HepG2 (cell line): ENCODE measurements around the gene SH2D1B. TPM values are rescaled to one million over a fixed set of nuclear protein-coding genes. Genes with fewer than 3 reads are reported as not detected.

Experiments
- ATAC-seq: fragments of 200-7000 bp; cut with Tn5 transposase; 3 replicates; pipeline ENCODE4 v1.9.1; 2020; ENCODE audit warnings: mild to moderate bottlenecking, moderate library complexity
- BruUV-seq: library from RNA; stranded (reverse); fragments of 400-500 nt; replicated peaks from 2 replicates; lab custom pipeline; 2021; lab: Mats Ljungman, UMichigan
- CTCF ChIA-PET: fragments of 300-600 bp; formaldehyde crosslinking; extraction: SDS; loops from one replicate; lab custom pipeline; 2021; ENCODE audit warnings: low total read pairs, inconsistent platforms, low intra/inter-chr PET ratio; lab: Yijun Ruan, JAX
- POLR2A ChIA-PET: fragments of 350-600 bp; sonication (Branson Sonifier 250); formaldehyde crosslinking; loops from one replicate; lab custom pipeline; 2020; ENCODE audit warnings: antibody characterized with exemption, inconsistent platforms; lab: Yijun Ruan, JAX
- DNase-seq: peaks from one replicate; pipeline ENCODE4 v3.0.0-alpha.2; 2015; ENCODE audit warnings: low spot score
- FAIRE-seq: peaks from 3 replicates; lab custom pipeline; 2011; peaks lifted over from hg19 to GRCh38; lab: Jason Lieb, UNC
- H2AFZ ChIP-seq: one replicate; pipeline ENCODE4 v1.6.1; 2011; ENCODE audit warnings: low read length, inconsistent platforms
- H3K27ac ChIP-seq: fragments of 300-600 bp; 3 replicates; pipeline ENCODE4 v1.8.0; 2011; ENCODE audit warnings: mixed run types, mild to moderate bottlenecking, mixed read lengths, low read length, inconsistent platforms; ENCODE audit not compliant: insufficient read depth; ENCODE audit errors: extremely low read length
- H3K27me3 ChIP-seq, 2 experiments: fragments of 200-600 bp in 1 of 2; 2 replicates in 1 of 2; 3 replicates in 1 of 2; pipeline versions ENCODE4 v1.6.0 to v1.8.0; 2011; ENCODE audit warnings: low read length in 2 of 2, mild to moderate bottlenecking in 2 of 2, moderate library complexity in 2 of 2, inconsistent platforms in 1 of 2; ENCODE audit not compliant: insufficient read depth in 2 of 2, control insufficient read depth in 1 of 2
- H3K36me3 ChIP-seq, 2 experiments: fragments of 200-600 bp in 1 of 2; replicated peaks in 1 of 2; 2 replicates in 1 of 2; 3 replicates in 1 of 2; pipeline versions ENCODE4 v1.5.1 to v1.8.0; 2011; ENCODE audit warnings: low read length in 2 of 2, inconsistent platforms in 1 of 2; ENCODE audit not compliant: insufficient read depth in 2 of 2, control insufficient read depth in 1 of 2
- H3K4me1 ChIP-seq: 2 replicates; pipeline ENCODE4 v1.5.1; 2012; ENCODE audit warnings: low read length, inconsistent platforms; ENCODE audit not compliant: insufficient read depth
- H3K4me2 ChIP-seq: 2 replicates; pipeline ENCODE4 v1.6.0; 2011; ENCODE audit warnings: low read depth, low read length, inconsistent platforms
- H3K4me3 ChIP-seq, 3 experiments: fragments of 200-600 bp in 1 of 3; sonication (generic), shearing (Covaris generic) in 1 of 3; replicated peaks in 1 of 3; 2 replicates each; pipeline ENCODE4 v1.5.1; 2011 to 2016; ENCODE audit warnings: low read length in 3 of 3, inconsistent platforms in 2 of 3, low read depth in 2 of 3, mild to moderate bottlenecking in 2 of 3, control low read depth in 1 of 3, mixed read lengths in 1 of 3; ENCODE audit not compliant: insufficient read depth in 1 of 3
- H3K79me2 ChIP-seq: one replicate; pipeline ENCODE4 v1.6.1; 2011; ENCODE audit warnings: low read length, inconsistent platforms; ENCODE audit not compliant: insufficient read depth
- H3K9ac ChIP-seq: 2 replicates; pipeline ENCODE4 v1.6.0; 2011; ENCODE audit warnings: mild to moderate bottlenecking, low read depth, low read length, inconsistent platforms; ENCODE audit not compliant: insufficient read depth
- H3K9me3 ChIP-seq: 2 replicates; pipeline ENCODE4 v1.5.1; 2012; ENCODE audit warnings: mild to moderate bottlenecking, low read length
- H4K20me1 ChIP-seq: 2 replicates; pipeline ENCODE4 v1.6.0; 2011; ENCODE audit warnings: inconsistent platforms, mild to moderate bottlenecking, low read length, moderate library complexity; ENCODE audit not compliant: insufficient read depth
- HNF4A ChIP-seq: sonication (generic); formaldehyde crosslinking; IDR thresholded peaks from 2 replicates; pipeline ENCODE4 v1.4.0; 2020; ENCODE audit warnings: missing genetic modification reagents
- HOXA3 ChIP-seq: sonication (generic); formaldehyde crosslinking; IDR thresholded peaks from 2 replicates; pipeline ENCODE4 v1.5.0; 2020; ENCODE audit warnings: missing genetic modification reagents
- ISX ChIP-seq: sonication (generic); formaldehyde crosslinking; conservative IDR thresholded peaks from 2 replicates; pipeline ENCODE4 v1.5.0; 2020; ENCODE audit warnings: missing genetic modification reagents
- MBNL3 ChIP-seq: fragments of 250-450 bp; sonication (Bioruptor Pico); conservative IDR thresholded peaks from 2 replicates; pipeline ENCODE4 v1.8.0; 2022; ENCODE audit warnings: mild to moderate bottlenecking, inconsistent platforms
- NR2F2 ChIP-seq: IDR thresholded peaks from 2 replicates; pipeline ENCODE4 v1.6.1; 2012; ENCODE audit warnings: low read depth, inconsistent platforms, borderline replicate concordance
- PPARG ChIP-seq: conservative IDR thresholded peaks from 2 replicates; pipeline ENCODE4 v1.6.1; 2016; ENCODE audit warnings: missing biosample characterization, missing genetic modification reagents
- RBM39 ChIP-seq: fragments of 200-400 bp; formaldehyde crosslinking; IDR thresholded peaks from one replicate; pipeline ENCODE4 v1.6.1; 2018; ENCODE audit warnings: antibody characterized with exemption, mild to moderate bottlenecking, low read depth, low read length; ENCODE audit not compliant: poor library complexity, severe bottlenecking
- TBL1XR1 ChIP-seq: fragments of 150-350 bp; IDR thresholded peaks from 2 replicates; pipeline ENCODE4 v1.6.1; 2014; ENCODE audit warnings: borderline replicate concordance, low read length; ENCODE audit not compliant: partially characterized antibody
- TSC22D2 ChIP-seq: sonication (generic); formaldehyde crosslinking; IDR thresholded peaks from 2 replicates; pipeline ENCODE4 v1.5.1; 2020; ENCODE audit warnings: missing genetic modification reagents, mild to moderate bottlenecking, borderline replicate concordance
- ZNF282 ChIP-seq: fragments of 450-650 bp; IDR thresholded peaks from 2 replicates; pipeline ENCODE4 v1.6.1; 2018; ENCODE audit not compliant: partially characterized antibody
- ZNF382 ChIP-seq: sonication (generic); formaldehyde crosslinking; IDR thresholded peaks from 2 replicates; pipeline ENCODE4 v1.5.0; 2020; ENCODE audit warnings: missing genetic modification reagents, mild to moderate bottlenecking, borderline replicate concordance
- ZZZ3 ChIP-seq: sonication (generic); formaldehyde crosslinking; IDR thresholded peaks from 2 replicates; pipeline ENCODE4 v1.4.0; 2020; ENCODE audit warnings: missing genetic modification reagents, mild to moderate bottlenecking, borderline replicate concordance
- WGBS: methylation state at CpG from one replicate; pipeline ENCODE4 v1.1.6; 2017; ENCODE audit warnings: low lambda C conversion rate; 5-methylcytosine and 5-hydroxymethylcytosine counted together
- in situ Hi-C: cut with HindIII; loops from 2 replicates; pipeline ENCODE4 v1.10.0; 2017; ENCODE audit warnings: low pct_unique_long_range_greater_than_20kb; ENCODE audit not compliant: extremely low pct_ligation_motif_present
- intact Hi-C: fragments of 100-400 bp; cut with micrococcal nuclease; formaldehyde crosslinking; loops from one replicate; pipeline ENCODE4 v1.10.0; 2022; ENCODE audit not compliant: unreplicated experiment
- polyA plus RNA-seq, 8 experiments: library from polyadenylated mRNA; depleted of rRNA in 3 of 8; stranded (reverse) in 7 of 8; unstranded in 1 of 8; fragments of >200 nt; fragmentation: Illumina TruSeq in 4 of 8; extraction: Trizol in 4 of 8; gene quantifications; 2 replicates each; pipeline versions ENCODE4 v1.2.1 to v1.2.3, GENCODE V29; 2011 to 2016; ENCODE audit warnings: low read depth in 4 of 8, missing spikeins in 1 of 8, mixed read lengths in 1 of 8; ENCODE audit not compliant: insufficient read depth in 1 of 8
- total RNA-seq, 5 experiments: library from RNA; depleted of rRNA; stranded (reverse); fragments of >200 nt; fragmentation: Illumina TruSeq; extraction: Trizol; gene quantifications; 2 replicates each; pipeline ENCODE4 v1.2.3, GENCODE V29; 2016; ENCODE audit warnings: low read depth in 1 of 5
- TF ChIP-seq, protein P1 (sequence below): sonication (generic); formaldehyde crosslinking; IDR thresholded peaks from 2 replicates; pipeline ENCODE4 v1.8.0; 2022; ENCODE audit warnings: mild to moderate bottlenecking, missing genetic modification reagents, moderate library complexity
- TF ChIP-seq, protein P2 (sequence below): sonication (generic); formaldehyde crosslinking; conservative IDR thresholded peaks from 2 replicates; pipeline ENCODE4 v1.4.0; 2020; ENCODE audit warnings: mild to moderate bottlenecking, missing genetic modification reagents, moderate library complexity
- TF ChIP-seq, protein P3 (sequence below): sonication (generic); formaldehyde crosslinking; IDR thresholded peaks from 2 replicates; pipeline ENCODE4 v1.8.1; 2023; ENCODE audit warnings: missing genetic modification reagents, inconsistent platforms, borderline replicate concordance

Gene SH2D1B
- total and polyA plus RNA-seq, 2 of the 13 experiments (the other 11 are each of a cell fraction or from before 2014, with no cell fraction given), result not detected

DNA sequence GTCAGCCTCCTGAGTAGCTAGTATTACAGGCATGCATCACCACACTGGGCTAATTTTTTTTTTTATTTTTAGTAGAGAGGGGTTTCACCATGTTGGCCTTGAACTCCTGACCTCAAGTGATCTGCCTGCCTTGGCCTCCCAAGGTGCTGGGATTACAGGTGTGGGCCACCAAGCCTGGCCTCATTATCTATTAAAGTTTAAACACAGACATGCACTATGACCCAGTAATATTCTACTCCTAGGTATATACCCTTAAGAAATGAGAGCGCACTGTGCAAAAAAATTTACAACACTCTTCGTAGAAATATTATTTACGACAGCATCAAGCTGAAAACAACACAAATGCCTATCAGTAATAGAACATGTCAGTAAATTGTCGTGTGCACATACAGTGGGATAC is 18.6 kb upstream of the SH2D1B start:
- no peak for ATAC-seq
- Histone ChIP-seq H3K79me2 (no peaks in the 10 kb centered on the region), H3K9ac (no peak overlapping the region), H3K36me3 (no peaks in the 10 kb centered on the region), H2AFZ (no peak overlapping the region), H3K9me3 (no peaks in the 10 kb centered on the region)
- intact Hi-C loops, result no loop called here
- 22% methylated on average over 4 of the region's 4 CpGs for WGBS
- in situ Hi-C loops, result no loop called here
- no TSS peak for BruUV-seq
- TF ChIP-seq RBM39 (no peak), PPARG (CRISPR knock-in tag) (no peak), ZZZ3 (no peak), TSC22D2 (no peak), HOXA3 (CRISPR knock-in tag) (no peak), HNF4A (CRISPR knock-in tag) (no peak), NR2F2 (no peak), TBL1XR1 (no peak), ISX (no peak), MBNL3 (CRISPR knock-in tag) (no peak), ZNF382 (CRISPR knock-in tag) (no peak), ZNF282 (no peak)
- TF ChIP-seq, protein P1, sequence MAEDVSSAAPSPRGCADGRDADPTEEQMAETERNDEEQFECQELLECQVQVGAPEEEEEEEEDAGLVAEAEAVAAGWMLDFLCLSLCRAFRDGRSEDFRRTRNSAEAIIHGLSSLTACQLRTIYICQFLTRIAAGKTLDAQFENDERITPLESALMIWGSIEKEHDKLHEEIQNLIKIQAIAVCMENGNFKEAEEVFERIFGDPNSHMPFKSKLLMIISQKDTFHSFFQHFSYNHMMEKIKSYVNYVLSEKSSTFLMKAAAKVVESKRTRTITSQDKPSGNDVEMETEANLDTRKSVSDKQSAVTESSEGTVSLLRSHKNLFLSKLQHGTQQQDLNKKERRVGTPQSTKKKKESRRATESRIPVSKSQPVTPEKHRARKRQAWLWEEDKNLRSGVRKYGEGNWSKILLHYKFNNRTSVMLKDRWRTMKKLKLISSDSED (CRISPR knock-in tag), result no peak
- TF ChIP-seq, protein P2, sequence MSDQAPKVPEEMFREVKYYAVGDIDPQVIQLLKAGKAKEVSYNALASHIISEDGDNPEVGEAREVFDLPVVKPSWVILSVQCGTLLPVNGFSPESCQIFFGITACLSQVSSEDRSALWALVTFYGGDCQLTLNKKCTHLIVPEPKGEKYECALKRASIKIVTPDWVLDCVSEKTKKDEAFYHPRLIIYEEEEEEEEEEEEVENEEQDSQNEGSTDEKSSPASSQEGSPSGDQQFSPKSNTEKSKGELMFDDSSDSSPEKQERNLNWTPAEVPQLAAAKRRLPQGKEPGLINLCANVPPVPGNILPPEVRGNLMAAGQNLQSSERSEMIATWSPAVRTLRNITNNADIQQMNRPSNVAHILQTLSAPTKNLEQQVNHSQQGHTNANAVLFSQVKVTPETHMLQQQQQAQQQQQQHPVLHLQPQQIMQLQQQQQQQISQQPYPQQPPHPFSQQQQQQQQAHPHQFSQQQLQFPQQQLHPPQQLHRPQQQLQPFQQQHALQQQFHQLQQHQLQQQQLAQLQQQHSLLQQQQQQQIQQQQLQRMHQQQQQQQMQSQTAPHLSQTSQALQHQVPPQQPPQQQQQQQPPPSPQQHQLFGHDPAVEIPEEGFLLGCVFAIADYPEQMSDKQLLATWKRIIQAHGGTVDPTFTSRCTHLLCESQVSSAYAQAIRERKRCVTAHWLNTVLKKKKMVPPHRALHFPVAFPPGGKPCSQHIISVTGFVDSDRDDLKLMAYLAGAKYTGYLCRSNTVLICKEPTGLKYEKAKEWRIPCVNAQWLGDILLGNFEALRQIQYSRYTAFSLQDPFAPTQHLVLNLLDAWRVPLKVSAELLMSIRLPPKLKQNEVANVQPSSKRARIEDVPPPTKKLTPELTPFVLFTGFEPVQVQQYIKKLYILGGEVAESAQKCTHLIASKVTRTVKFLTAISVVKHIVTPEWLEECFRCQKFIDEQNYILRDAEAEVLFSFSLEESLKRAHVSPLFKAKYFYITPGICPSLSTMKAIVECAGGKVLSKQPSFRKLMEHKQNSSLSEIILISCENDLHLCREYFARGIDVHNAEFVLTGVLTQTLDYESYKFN (CRISPR knock-in tag), result no peak
- TF ChIP-seq, protein P3, sequence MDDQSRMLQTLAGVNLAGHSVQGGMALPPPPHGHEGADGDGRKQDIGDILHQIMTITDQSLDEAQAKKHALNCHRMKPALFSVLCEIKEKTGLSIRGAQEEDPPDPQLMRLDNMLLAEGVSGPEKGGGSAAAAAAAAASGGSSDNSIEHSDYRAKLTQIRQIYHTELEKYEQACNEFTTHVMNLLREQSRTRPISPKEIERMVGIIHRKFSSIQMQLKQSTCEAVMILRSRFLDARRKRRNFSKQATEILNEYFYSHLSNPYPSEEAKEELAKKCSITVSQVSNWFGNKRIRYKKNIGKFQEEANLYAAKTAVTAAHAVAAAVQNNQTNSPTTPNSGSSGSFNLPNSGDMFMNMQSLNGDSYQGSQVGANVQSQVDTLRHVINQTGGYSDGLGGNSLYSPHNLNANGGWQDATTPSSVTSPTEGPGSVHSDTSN, result no peak
- TF ChIP-seq, all 625 proteins: peak for 0
- Histone ChIP-seq H3K4me1 (no peaks in the 10 kb centered on the region), H3K4me3 (no peak overlapping the region), H4K20me1 (no peaks in the 10 kb centered on the region), H3K27ac (no peak overlapping the region), H3K4me2 (no peak overlapping the region), H3K27me3 (no peaks in the 10 kb centered on the region)
- DNase-seq (no peak), FAIRE-seq (no peak)
- POLR2A ChIA-PET, result no interaction called here
- CTCF ChIA-PET, result no interaction called here
